Ammon's horn (tissue), 1 donor: ENCODE data around the gene TET2.

Experiments
- DNase-seq: peaks from one replicate; pipeline ENCODE4 v3.0.0-alpha.2; 2016; ENCODE audit warnings: low spot score

The TET2 gene

DNA sequence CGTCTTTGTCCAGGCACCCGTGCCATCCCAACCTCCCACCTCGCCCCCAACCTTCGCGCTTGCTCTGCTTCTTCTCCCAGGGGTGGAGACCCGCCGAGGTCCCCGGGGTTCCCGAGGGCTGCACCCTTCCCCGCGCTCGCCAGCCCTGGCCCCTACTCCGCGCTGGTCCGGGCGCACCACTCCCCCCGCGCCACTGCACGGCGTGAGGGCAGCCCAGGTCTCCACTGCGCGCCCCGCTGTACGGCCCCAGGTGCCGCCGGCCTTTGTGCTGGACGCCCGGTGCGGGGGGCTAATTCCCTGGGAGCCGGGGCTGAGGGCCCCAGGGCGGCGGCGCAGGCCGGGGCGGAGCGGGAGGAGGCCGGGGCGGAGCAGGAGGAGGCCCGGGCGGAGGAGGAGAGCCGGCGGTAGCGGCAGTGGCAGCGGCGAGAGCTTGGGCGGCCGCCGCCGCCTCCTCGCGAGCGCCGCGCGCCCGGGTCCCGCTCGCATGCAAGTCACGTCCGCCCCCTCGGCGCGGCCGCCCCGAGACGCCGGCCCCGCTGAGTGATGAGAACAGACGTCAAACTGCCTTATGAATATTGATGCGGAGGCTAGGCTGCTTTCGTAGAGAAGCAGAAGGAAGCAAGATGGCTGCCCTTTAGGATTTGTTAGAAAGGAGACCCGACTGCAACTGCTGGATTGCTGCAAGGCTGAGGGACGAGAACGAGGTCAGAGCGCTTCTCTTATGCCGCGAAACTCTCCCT, at the start of gene TET2:
TET2 (plus strand) TSS at position 601 of the 740 bp plus-strand sequence. CDS start 87,067 bp downstream, outside the sequence.
- peak; percentile 95 for DNase-seq

DNA sequence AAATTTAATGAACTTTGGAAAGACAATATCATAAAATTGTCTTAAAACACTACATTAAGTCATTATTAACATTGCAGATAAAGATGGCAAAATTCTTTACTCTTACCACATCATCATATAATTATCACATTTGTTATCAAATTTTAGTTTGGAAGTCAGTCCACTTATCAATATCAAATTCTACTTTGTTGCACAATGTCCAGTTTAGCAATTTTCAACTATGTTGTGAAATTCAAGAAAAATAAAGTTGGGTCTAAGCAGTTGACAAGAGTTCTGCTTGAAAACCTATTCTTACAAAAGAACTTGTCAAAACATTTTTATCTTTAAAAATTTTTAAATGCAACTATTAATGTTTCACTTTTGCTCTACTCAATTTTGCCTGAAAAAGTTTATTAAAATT, 44.7 kb upstream of the TET2 start:
- no peak for DNase-seq

- DNase-seq, result no peak
Observed at GRCh38 chr4:105106426-105106825, 40.2 kb upstream of the TET2 start.

GRCh38 chr4:105107095-105107856, 39.4 kb upstream of the TET2 start:
- DNase-seq, result no peak

- no peak for DNase-seq
Observed at GRCh38 chr4:105108971-105109370, 37.7 kb upstream of the TET2 start.

- no peak for DNase-seq
Observed at GRCh38 chr4:105112274-105112673, 34.4 kb upstream of the TET2 start.

GRCh38 chr4:105113800-105114199, 32.9 kb upstream of the TET2 start:
- DNase-seq, result no peak

GRCh38 chr4:105116616-105117319, 29.9 kb upstream of the TET2 start:
- DNase-seq, result no peak

DNA sequence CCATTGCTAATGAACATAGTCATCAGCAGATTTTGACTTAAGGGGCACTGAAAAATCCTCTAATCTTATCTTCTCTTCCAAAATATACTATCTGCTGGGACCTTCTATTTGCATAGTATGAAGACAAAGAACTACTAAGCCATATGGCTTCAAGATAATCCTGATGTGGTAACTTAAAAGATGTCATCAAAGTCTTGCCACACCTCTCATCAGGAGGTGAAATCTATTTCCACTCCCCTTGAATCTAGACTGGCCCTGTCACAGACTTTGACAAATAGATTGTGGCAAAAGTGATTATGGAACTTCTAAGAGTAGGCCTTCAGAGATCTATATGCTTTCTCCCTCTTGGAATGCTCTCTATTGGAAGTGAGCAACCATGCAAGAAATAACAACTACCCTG, 27.3 kb upstream of the TET2 start:
- DNase-seq, result no peak

- no peak for DNase-seq
Observed at GRCh38 chr4:105120626-105121025, 26.1 kb upstream of the TET2 start.

DNA sequence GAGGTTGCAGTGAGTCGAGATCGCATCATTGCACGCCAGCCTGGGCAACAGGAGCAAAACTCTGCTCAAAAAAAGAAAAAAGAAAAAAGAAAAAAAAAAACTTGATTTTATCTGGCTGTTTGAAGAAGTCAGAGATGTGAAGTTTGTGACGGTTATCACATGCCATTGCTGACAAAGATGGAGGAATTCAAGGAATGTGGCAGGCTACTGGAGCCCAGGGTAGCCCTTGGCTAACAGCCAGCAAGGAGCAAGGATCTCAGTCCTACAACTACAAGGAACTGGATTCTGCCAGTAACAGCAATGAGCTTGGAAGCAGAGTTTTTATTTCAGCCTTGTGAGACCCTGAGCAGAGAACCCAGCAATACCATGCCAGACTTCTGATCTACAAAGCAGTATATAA, 24.3 kb upstream of the TET2 start:
- no peak for DNase-seq

- no peak for DNase-seq
Observed at GRCh38 chr4:105126311-105127169, 20.1 kb upstream of the TET2 start.

DNA sequence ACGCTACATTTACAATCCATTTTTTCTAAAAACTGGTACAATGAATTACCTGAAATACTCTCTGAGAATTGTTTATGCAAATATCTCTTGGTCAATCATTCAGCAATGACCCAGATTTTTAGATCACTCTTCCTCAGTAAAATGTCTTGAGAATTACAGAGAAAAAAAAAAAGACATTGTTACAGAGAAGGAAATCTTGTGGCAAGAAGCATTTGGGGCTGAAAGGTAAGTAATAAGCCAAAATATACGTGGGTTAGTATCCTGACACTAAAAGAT, 19.6 kb upstream of the TET2 start:
- DNase-seq, result no peak

GRCh38 chr4:105128208-105128607, 18.5 kb upstream of the TET2 start:
- DNase-seq, result no peak

DNA sequence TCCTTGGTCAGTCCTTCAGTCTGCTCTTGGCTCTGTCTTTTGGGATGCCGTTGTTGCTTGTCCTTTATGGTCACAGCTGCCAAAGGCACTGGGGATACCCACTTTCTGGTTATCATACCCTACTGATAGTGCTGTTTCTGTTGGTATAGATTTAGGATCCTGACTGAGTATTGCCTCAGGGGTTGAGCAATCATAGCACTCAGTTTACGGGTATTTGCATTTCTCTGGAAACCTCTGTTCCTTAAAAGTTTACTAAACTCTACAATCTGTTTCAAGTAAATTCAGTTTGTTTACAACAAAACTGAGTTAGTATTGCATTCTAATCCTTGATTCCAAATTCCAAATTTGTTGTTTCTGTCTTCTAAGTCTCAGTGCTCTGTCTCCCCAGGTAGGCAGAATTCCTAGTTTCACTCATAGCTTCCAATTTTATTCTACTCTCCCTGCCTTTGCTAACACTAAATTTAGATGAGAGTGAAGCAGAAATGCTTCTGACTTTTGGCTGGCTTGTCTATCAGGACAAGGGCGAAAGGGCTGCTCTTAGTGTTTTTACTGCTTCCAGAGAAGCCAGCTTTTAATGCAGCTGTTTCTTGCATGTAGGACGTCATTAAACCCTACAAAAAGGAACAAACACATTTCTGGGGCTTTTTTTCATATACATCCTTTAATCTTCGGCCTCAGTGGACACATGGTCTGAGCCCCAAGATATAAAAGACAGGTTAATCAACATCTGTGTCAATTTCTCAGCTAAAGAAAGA, 17.2 kb upstream of the TET2 start:
- DNase-seq, result no peak

- no peak for DNase-seq
Observed at GRCh38 chr4:105130945-105131344, 15.7 kb upstream of the TET2 start.

DNA sequence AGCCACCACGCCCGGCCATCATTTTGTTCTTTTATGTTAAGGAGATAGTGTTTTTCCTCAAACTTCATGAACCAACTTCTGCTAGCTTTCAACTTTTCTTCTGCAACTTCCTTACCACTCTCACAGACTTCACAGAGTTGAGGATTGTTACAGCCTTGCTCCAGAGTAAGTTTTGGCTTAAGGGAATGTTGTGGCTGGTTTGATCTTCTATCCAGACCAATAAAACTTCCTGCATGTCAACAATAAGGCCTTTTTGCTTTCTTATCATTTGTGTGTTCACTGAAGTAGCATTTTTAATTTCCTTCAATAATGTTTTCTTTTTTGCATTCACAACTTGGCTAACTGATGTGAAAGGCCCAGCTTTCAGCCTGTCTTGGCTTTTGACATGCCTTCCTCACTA, 12.7 kb upstream of the TET2 start:
- no peak for DNase-seq

GRCh38 chr4:105135785-105136184, 10.9 kb upstream of the TET2 start:
- DNase-seq, result no peak

DNA sequence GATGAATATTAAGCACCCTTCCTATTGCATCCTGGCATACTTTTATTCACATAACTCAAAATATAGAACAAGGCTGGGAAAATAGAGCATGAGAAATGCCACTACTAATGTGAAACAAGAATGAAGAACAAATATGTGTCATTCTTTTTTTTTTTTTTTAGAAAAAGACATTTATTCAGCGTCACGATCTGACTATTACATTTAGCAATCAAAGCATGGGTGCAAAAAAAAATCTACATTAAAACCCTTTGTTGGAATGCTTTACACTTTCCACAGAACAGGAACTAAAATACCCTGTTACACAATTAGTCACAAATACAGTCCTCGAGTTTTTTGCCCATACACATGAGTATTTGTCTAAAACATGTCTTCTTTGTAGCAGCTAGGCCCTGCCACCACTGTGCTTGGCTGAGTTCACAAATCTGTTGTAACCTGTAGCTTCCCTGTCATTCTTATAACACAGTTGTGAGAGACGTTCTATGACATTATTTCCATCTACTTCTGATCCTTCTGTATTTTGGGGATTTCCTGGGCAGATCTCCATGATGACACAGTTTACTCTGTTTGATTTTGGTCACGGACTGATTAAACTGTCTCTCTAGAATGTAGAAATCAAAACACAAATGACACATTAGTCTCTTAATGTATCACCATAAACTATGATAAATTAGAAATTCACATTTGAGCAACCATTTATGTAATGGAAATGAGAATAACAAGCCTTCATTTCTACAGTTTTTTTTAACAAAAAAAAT, 9.4 kb upstream of the TET2 start:
- DNase-seq, result no peak

GRCh38 chr4:105139646-105140045, 7.0 kb upstream of the TET2 start:
- DNase-seq, result no peak
